GM19025 (cell line): ENCODE data around the gene TDP2.
"Not testable (repeated sequence)": the region's sequence is repeated elsewhere in the genome, so short reads cannot be mapped to it uniquely, and the experiment has no call there.

Experiments used
- ATAC-seq: cut with Tn5 transposase; IDR thresholded peaks from one replicate; pipeline ENCODE4 v1.9.1; 2021; ENCODE audit warnings: mild to moderate bottlenecking, low read depth, moderate library complexity; ENCODE audit not compliant: unreplicated experiment

The TDP2 gene

DNA sequence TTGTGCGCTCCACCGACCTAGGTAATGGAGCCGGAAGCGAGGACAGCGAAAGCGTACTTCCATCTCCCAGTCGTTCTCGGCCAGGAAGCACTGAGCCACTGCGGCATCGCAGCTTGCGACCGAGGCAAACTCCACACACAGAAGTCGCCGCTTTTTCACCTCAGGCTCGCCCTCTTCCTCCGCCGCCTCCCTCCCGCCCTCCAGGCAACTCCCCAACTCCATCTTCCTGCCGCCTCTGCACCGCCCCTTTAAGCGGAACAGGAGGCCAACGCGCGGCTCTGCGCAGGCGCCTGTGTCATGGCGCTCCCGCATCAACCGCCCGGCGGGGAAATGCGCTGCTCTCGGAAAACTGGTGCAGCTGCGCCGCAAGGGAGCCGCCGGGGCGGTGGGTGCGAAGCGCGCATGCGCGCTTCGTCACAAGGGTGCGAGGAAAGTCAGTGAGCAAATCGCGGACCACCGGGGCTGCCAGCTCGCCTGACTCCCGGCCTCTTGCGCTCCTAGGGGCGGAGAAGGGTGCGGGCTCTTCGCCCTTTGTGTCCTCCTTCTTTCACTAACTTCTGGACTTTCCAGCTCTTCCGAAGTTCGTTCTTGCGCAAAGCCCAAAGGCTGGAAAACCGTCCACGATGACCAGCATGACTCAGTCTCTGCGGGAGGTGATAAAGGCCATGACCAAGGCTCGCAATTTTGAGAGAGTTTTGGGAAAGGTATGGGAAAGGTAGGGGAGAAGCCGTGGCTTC, at the start of gene TDP2, which contains the start of gene ACOT13:
TDP2 (minus strand) TSS at position 259 of the 737 bp plus-strand sequence; CDS start at position 222, 37 bp downstream.
ACOT13 (plus strand) TSS at position 437 of the 737 bp plus-strand sequence; CDS start at position 624, 187 bp downstream.
- ATAC-seq: peak; percentile 96

DNA sequence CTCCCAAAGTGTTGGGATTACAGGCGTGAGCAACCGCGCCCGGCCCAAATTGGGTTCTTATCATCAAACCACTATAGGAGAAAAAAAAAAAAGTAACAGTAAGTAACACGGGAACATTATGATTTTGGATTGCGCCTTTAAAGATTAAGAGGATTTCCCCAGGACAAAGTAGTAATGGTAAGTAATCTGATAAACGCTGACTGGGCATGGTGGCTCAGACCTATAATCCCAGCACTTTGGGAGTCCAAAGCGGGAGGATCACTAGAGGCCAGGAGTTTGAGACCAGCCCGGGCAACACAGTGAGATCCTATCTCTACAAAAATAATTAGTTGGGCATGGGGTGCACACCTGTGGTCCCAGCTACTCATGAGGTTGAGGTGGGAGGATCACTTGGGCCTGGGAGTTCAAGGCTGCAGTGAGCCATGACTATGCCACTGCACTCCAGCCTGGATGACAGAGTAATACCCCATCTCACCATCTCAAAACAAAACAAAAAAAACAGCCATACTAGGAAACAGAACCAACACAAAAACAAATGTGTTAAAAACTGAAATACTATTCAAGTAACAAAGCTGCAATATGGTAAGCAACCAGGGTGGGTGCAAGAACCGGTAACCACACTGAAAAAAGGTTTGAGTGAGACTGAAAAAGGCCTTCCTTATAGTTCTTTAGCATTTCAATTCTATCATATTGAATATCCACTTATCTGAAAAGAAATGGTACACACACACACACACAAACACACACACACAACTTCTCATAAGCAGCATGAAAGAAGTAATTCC, 44.0 kb upstream of the TDP2 start:
- ATAC-seq: no peak

DNA sequence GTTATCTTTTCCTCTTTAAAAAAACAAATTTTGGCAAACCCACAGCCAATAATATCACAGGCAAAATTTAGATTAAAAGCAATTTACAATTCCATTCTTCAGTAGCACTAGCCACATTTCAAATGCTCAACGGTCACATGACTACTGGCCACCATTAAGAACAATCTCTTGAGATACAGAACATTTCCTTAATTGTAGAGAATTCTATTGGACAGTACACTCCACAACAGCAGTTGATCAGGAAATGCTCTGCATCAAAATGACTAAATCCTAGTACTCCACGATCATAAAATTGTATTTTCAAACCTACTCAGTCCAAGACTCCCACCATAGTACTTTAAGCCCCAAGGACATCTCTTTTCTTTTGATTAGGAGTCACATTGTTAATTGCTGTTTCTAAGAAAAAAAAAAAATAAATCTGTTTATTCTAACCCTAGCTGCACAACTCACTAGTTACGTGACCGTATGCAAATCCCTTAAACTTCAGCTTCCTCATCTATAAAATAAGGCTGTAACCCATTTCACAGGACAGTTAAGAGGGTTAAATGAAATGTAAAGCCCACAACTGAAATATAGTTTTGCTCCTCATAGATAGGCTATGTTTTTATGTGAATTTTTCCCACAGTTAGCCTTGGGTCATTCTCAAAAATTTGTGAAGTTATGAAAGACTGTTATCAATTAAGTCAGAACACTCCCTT, 42.5 kb upstream of the TDP2 start:
- no peak for ATAC-seq

GRCh38 chr6:24708612-24709011, 41.9 kb upstream of the TDP2 start:
- no peak for ATAC-seq

DNA sequence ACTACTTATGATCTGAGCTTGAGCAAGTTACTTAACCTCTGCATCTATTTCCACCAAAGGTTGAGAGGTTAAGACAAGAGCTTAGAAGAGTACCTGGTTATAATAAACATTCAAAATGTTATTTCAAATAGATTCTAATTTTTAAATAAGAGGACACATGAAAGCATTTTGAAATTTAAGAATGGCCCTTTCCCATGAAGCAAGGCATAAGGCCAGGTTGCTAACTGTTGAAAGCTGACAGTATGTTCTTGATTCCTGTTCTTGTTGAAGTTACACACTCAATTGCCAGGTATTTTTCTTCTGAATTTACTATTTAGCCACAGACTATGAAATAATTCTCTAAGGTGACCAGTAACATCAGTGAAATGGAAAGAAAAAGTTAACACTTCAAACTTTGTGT, 37.8 kb upstream of the TDP2 start:
- no peak for ATAC-seq

GRCh38 chr6:24702720-24703282, 36.1 kb upstream of the TDP2 start:
- no peak for ATAC-seq

DNA sequence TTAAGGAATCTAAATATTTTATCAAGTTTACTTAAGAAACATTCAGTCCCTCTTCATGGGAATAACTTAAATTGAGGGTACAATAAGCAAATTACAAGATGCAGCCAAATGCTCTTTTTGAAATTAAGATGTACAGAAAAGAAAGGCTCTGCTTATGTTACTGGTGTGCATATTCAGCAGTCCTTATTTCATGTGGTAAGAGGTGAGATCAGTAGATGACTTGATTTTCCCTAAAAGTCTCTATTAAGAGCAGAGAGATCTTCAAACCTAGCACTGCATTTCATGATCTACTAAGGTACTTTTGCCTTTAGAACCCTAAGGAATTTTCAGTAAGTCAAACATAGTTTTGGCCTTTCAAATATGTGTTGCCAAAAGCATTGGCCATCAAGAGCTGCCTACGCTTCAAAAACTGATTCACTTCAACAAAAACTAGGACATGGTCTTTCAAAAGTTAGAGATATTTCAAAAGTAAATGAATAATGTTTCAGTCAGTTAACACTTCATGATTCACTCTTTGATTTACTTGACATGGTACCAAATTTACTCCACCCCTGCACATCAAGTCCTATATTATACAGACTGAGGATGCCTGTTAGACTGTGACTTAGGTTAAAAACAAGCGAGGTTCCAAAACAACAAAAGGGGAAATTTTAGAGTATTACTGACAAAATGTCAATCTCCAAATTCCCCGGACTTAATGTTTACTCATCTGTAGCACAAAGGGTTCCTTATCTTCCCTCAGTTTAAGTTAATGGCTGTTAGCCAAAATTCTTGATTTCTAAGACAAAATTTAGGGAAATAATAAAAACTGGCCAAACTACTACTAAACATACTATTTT, 33.0 kb upstream of the TDP2 start:
- ATAC-seq: no peak

GRCh38 chr6:24696097-24696496, 29.4 kb upstream of the TDP2 start:
- no peak for ATAC-seq

GRCh38 chr6:24695635-24696034, 28.9 kb upstream of the TDP2 start:
- not testable (repeated sequence) for ATAC-seq

- no peak for ATAC-seq
These were observed 27.5 kb upstream of the TDP2 start for GRCh38 chr6:24694198-24694597.

DNA sequence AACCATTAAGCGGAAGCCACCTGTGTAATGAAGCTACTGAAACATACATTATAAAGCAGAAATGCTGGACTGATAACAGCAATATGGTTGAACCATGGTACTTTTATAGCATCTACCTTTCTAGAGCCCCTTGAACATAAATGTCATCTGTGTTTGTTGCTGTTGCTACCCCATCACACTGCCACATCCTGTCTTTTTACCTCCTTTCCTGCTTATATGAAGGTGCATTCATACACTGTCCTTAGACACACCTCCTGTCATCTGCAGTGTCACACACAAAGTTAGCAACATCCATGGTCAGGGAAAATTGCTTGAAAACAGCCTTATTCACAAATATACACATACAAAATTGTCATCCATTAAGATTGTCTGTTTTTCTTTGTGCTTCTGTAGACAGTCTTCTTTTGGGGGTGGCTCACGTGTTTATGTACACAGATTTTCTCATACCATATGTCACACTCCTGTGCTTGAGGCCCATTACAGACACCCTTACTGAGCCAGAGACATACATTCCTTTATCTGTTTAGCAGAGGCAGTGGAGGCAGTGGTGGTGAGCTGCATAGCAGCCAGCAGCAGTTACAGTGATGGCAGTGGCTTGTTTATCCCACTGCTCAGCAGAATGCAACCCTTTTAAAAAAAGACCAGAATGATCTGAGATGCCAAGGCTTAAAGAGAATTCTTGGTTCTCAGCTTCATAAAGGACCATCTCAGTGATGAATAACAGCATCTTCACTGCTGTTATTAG, 26.3 kb upstream of the TDP2 start:
- no peak for ATAC-seq

GRCh38 chr6:24692415-24692814, 25.7 kb upstream of the TDP2 start:
- ATAC-seq: no peak

- no peak for ATAC-seq
These were observed 25.3 kb upstream of the TDP2 start for GRCh38 chr6:24692003-24692402.

GRCh38 chr6:24691550-24691949, 24.9 kb upstream of the TDP2 start:
- ATAC-seq: no peak

GRCh38 chr6:24690593-24690992, 23.9 kb upstream of the TDP2 start:
- no peak for ATAC-seq

- ATAC-seq: no peak
These were observed 23.3 kb upstream of the TDP2 start for GRCh38 chr6:24689964-24690363.

- no peak for ATAC-seq
These were observed 20.2 kb upstream of the TDP2 start for GRCh38 chr6:24686946-24687345.

GRCh38 chr6:24686408-24686807, 19.7 kb upstream of the TDP2 start:
- ATAC-seq: no peak
